H1 (cell line): ENCODE data around the gene FAM53B. TPM values are rescaled to one million over a fixed set of nuclear protein-coding genes. Genes with fewer than 3 reads are reported as not detected.

Experiments
- MAFK ChIP-seq: IDR thresholded peaks from 2 replicates; pipeline ENCODE4 v1.6.1; 2012; ENCODE audit warnings: low read depth, mild to moderate bottlenecking, improper control_type of control experiment, low read length
- SRF ChIP-seq: IDR thresholded peaks from 2 replicates; pipeline ENCODE4 v1.6.1; 2011; ENCODE audit warnings: mild to moderate bottlenecking, low read depth, low read length, moderate library complexity
- ZNF274 ChIP-seq: IDR thresholded peaks from 2 replicates; pipeline ENCODE4 v1.7.0; 2012; ENCODE audit warnings: low read length, borderline replicate concordance; ENCODE audit errors: extremely low read depth
- polyA plus RNA-seq, 7 experiments: library from polyadenylated mRNA; depleted of rRNA in 3 of 7; stranded (reverse) in 5 of 7; unstranded in 2 of 7; fragments of >200 nt in 5 of 7; fragments of 200-250 nt in 2 of 7; gene quantifications; 1 replicate in 5 of 7; 2 replicates in 1 of 7; 4 replicates in 1 of 7; pipeline versions ENCODE4 v1.2.1 to v1.2.3, GENCODE V29; 2011 to 2013; ENCODE audit warnings: missing spikeins in 2 of 7, mixed read lengths in 2 of 7
- total RNA-seq: library from RNA; stranded (reverse); fragmentation: NEBNext Ultra II Directional; extraction: Animal tissue kit (Norgen Biotek cat#: 25700); gene quantifications from 2 replicates; pipeline ENCODE4 v1.2.1, GENCODE V29; 2021

The FAM53B gene
- total and polyA plus RNA-seq, 2 of the 8 experiments (the other 6 are each of a cell fraction or from before 2014, with no cell fraction given) = 5.3 to 14.4 TPM

GRCh38 chr10:124669824-124670654 lies 74.1 kb downstream of the FAM53B start (continued):
- TF ChIP-seq ZNF274 = no peak
- TF ChIP-seq MAFK = no peak
- TF ChIP-seq SRF = no peak
